ENCODE measurements around the gene PWWP2B. TPM values are rescaled to one million over a fixed set of nuclear protein-coding genes. Genes with fewer than 3 reads are reported as not detected.

The PWWP2B gene
- total and polyA plus RNA-seq, 2 experiments from 2014 or later: 2.3 to 12.8 TPM

DNA sequence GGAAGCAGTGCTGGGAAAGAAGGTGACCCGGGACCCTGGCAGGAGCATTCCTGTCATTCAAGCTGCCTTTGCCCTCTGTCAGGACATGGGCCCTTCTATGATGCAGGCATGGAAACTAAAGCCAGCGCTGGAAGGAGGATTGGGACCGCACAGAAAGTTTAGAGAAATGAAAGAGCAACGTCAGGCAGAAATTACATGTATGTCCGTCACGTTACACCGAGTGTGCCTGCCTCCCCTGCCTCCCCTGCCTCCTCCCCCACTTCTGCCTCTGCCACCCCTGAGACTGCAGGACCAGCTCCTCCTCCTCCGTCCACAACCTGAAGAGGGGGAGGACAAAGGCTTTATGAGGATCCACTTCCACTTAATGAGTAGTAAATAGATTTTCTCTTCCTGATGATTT lies 13.9 kb upstream of the PWWP2B start:
- Histone ChIP-seq H3K79me2 (replicated peaks; ENCODE audit: insufficient read depth) (no peaks in the 10 kb centered on the region), H3K36me3 (ENCODE audit: insufficient read depth) (no peaks in the 10 kb centered on the region), H3K27ac (ENCODE audit: low read depth) (no peak overlapping the region), H3F3A (replicated peaks; ENCODE audit: low read depth) (no peaks in the 10 kb centered on the region), H2AFZ (no peak overlapping the region; the same call in 1 of the 2 replicates), H4K20me1 (replicated peaks; ENCODE audit: insufficient read depth) (no peaks in the 10 kb centered on the region), H3K4me3 (no peak overlapping the region), H3K4me1 (ENCODE audit: insufficient read depth) (no peaks in the 10 kb centered on the region), H3K27me3 (ENCODE audit: insufficient read depth) (no peaks in the 10 kb centered on the region), H3K4me2 (no peak overlapping the region), H3K9me2 (ENCODE audit: insufficient read depth) (no peaks in the 10 kb centered on the region)
- H3K27ac Mint-ChIP-seq: no peak overlapping the region
- H3K4me1 Mint-ChIP-seq: peaks cover 20% of the 10 kb centered on the region
- H3K9me3 Mint-ChIP-seq: no peaks in the 10 kb centered on the region
- H3K36me3 Mint-ChIP-seq (ENCODE audit: low read depth): peaks cover 3% of the 10 kb centered on the region; the same call in 2 of the 3 replicates
- H3K27me3 Mint-ChIP-seq (ENCODE audit: insufficient read depth, low read depth, poor library complexity): peaks cover 10% of the 10 kb centered on the region
- TF ChIP-seq REST (IDR thresholded peaks at IDR 0.05; ENCODE audit: unreplicated experiment): no peak
- TF ChIP-seq EZH2 (IDR thresholded peaks at IDR 0.05; ENCODE audit: low read depth, unreplicated experiment): no peak
- TF ChIP-seq, protein P1, sequence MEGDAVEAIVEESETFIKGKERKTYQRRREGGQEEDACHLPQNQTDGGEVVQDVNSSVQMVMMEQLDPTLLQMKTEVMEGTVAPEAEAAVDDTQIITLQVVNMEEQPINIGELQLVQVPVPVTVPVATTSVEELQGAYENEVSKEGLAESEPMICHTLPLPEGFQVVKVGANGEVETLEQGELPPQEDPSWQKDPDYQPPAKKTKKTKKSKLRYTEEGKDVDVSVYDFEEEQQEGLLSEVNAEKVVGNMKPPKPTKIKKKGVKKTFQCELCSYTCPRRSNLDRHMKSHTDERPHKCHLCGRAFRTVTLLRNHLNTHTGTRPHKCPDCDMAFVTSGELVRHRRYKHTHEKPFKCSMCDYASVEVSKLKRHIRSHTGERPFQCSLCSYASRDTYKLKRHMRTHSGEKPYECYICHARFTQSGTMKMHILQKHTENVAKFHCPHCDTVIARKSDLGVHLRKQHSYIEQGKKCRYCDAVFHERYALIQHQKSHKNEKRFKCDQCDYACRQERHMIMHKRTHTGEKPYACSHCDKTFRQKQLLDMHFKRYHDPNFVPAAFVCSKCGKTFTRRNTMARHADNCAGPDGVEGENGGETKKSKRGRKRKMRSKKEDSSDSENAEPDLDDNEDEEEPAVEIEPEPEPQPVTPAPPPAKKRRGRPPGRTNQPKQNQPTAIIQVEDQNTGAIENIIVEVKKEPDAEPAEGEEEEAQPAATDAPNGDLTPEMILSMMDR (conservative IDR thresholded peaks at IDR 0.05; ENCODE audit: low read depth in 2 of 2): no peak
- no peak for TF ChIP-seq ZNF331 (CRISPR knock-in tag; IDR thresholded peaks at IDR 0.05; ENCODE audit: low read depth)
- TF ChIP-seq ZNF462 (CRISPR knock-in tag; IDR thresholded peaks at IDR 0.05): no peak
- TF ChIP-seq, protein P2, sequence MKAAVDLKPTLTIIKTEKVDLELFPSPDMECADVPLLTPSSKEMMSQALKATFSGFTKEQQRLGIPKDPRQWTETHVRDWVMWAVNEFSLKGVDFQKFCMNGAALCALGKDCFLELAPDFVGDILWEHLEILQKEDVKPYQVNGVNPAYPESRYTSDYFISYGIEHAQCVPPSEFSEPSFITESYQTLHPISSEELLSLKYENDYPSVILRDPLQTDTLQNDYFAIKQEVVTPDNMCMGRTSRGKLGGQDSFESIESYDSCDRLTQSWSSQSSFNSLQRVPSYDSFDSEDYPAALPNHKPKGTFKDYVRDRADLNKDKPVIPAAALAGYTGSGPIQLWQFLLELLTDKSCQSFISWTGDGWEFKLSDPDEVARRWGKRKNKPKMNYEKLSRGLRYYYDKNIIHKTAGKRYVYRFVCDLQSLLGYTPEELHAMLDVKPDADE (IDR thresholded peaks at IDR 0.05): no peak
- TF ChIP-seq ZNF114 (CRISPR knock-in tag; IDR thresholded peaks at IDR 0.05): no peak
- no peak for TF ChIP-seq NANOG (IDR thresholded peaks at IDR 0.05; ENCODE audit: borderline replicate concordance)
- TF ChIP-seq EZH2phosphoT487 (IDR thresholded peaks at IDR 0.05; ENCODE audit: unreplicated experiment): no peak
- no peak for TF ChIP-seq CREB1 (CRISPR knock-in tag; IDR thresholded peaks at IDR 0.05; ENCODE audit: low read depth)
- no peak for TF ChIP-seq POLR2AphosphoS5 (IDR thresholded peaks at IDR 0.05; ENCODE audit: low read depth)
- TF ChIP-seq JUNB (IDR thresholded peaks at IDR 0.05; ENCODE audit: unreplicated experiment): no peak
- TF ChIP-seq STAT1 (IDR thresholded peaks at IDR 0.05; ENCODE audit: unreplicated experiment): no peak
- H3K4me3 Mint-ChIP-seq: no peak overlapping the region
- DNase-seq (ENCODE audit: low spot score) (no peak), ATAC-seq (no peak)
